Nephron (organoid): ENCODE data around the gene GORASP2.

ENCODE experiments used
- H3K27ac Mint-ChIP-seq, 3 experiments: 2 replicates each; pipeline ENCODE4 v1.8.0; 2020; ENCODE audit warnings: mixed read lengths in 3 of 3, mild to moderate bottlenecking in 2 of 3, moderate library complexity in 1 of 3
- H3K27me3 Mint-ChIP-seq: 2 replicates; pipeline ENCODE4 v1.8.0; 2021; ENCODE audit warnings: low read depth, mild to moderate bottlenecking, moderate library complexity, mixed read lengths
- H3K36me3 Mint-ChIP-seq: 2 replicates; pipeline ENCODE4 v1.8.0; 2020; ENCODE audit warnings: low read depth, mixed read lengths
- H3K4me1 Mint-ChIP-seq: 2 replicates; pipeline ENCODE4 v1.8.0; 2020; ENCODE audit warnings: mixed read lengths
- H3K4me3 Mint-ChIP-seq, 3 experiments: 2 replicates each; pipeline ENCODE4 v1.8.0; 2020; ENCODE audit warnings: mild to moderate bottlenecking in 3 of 3, mixed read lengths in 3 of 3, moderate library complexity in 2 of 3
- H3K9me3 Mint-ChIP-seq: 2 replicates; pipeline ENCODE4 v1.8.0; 2020; ENCODE audit warnings: mixed read lengths
- CTCF ChIP-seq, 3 experiments: fragments of 200-600 bp; sonication (generic); IDR thresholded peaks; one replicate each; pipeline ENCODE4 v1.5.0; 2021; ENCODE audit warnings: antibody characterized with exemption in 3 of 3; ENCODE audit not compliant: unreplicated experiment in 3 of 3

The GORASP2 gene

GRCh38 chr2:170969030-170969429 is 40.0 kb downstream of the GORASP2 start:
- H3K36me3 Mint-ChIP-seq: peaks cover 40% of the 10 kb centered on the region
- H3K4me1 Mint-ChIP-seq: peaks cover 17% of the 10 kb centered on the region
- TF ChIP-seq CTCF (IDR thresholded peaks at IDR 0.05; ENCODE audit: unreplicated experiment in 3 of 3): no peak
- H3K4me3 Mint-ChIP-seq: no peak overlapping the region
- no peaks in the 10 kb centered on the region for H3K9me3 Mint-ChIP-seq
- no peak overlapping the region for H3K27ac Mint-ChIP-seq
- no peaks in the 10 kb centered on the region for H3K27me3 Mint-ChIP-seq

- peaks cover 20% of the 10 kb centered on the region for H3K4me1 Mint-ChIP-seq
- no peak overlapping the region for H3K27ac Mint-ChIP-seq
- TF ChIP-seq CTCF (IDR thresholded peaks at IDR 0.05; ENCODE audit: unreplicated experiment in 3 of 3): no peak
- no peaks in the 10 kb centered on the region for H3K9me3 Mint-ChIP-seq
- H3K36me3 Mint-ChIP-seq: peaks cover 34% of the 10 kb centered on the region
- H3K27me3 Mint-ChIP-seq: no peaks in the 10 kb centered on the region
- H3K4me3 Mint-ChIP-seq: no peak overlapping the region
These were observed 40.9 kb downstream of the GORASP2 start for GRCh38 chr2:170969872-170970496.

- no peak for TF ChIP-seq CTCF (IDR thresholded peaks at IDR 0.05; ENCODE audit: unreplicated experiment in 3 of 3)
These were observed 42.0 kb downstream of the GORASP2 start for GRCh38 chr2:170971071-170971470.

DNA sequence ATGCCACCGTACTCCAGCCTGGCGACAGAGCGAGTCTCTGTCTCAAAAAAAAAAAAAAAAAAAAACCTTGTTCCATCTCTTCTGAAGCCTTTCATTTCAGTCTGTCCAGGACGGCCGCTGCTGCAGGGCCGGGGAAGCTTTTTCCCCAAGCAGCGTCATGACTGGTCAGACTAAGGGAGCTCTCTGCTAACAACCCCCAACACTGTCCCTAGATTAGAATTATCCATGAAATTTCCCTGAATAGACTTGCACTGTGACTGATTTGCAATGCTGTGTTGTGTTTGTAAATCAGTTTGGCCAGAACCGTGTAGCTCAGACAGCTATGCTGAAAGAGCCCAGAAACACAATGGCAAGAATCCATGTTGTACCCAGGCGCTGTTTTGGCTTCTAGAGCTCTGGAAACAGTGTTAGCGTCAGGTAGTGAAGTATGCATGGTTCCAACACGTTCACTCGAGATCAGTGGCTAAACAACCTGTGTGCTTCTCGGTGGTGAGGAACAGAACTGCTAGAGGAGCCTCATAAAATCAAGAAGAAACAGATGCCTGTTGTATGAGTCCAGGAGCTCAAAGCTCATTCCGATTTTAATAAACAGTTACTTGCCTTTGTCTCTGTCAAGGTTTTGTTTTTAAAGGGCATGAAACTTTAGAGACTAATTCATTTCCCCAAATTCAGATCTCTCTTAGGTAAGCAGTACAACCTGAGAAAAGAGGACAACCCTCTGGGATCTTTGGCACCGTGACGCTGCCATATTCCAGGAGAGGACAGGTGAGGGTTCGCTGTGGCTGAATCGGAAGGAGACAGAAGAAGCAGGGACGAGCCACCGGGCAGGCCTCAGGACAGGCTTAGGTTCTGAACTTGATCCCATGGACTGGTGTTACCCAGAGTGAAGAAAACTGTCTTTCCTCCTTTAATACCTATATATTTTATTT is 43.5 kb downstream of the GORASP2 start:
- Mint-ChIP-seq H3K36me3 (peaks cover 10% of the 10 kb centered on the region), H3K4me1 (peaks cover 14% of the 10 kb centered on the region), H3K9me3 (no peaks in the 10 kb centered on the region), H3K4me3 (peak overlapping the region; percentile 75 to 84 (median 83)), H3K27ac (peak overlapping the region; percentile 16 to 79 (median 53)), H3K27me3 (no peaks in the 10 kb centered on the region)
- no peak for TF ChIP-seq CTCF (IDR thresholded peaks at IDR 0.05; ENCODE audit: unreplicated experiment in 3 of 3)

More at GRCh38 chr2:170971071-170971470, 42.0 kb downstream of the GORASP2 start:
- Mint-ChIP-seq H3K4me1 (peaks cover 14% of the 10 kb centered on the region), H3K36me3 (peaks cover 23% of the 10 kb centered on the region), H3K4me3 (no peak overlapping the region), H3K27me3 (no peaks in the 10 kb centered on the region), H3K9me3 (no peaks in the 10 kb centered on the region), H3K27ac (no peak overlapping the region)

- H3K4me3 Mint-ChIP-seq: peak overlapping the region; percentile 75 to 84 (median 83)
- peak overlapping the region; percentile 16 to 79 (median 53) for H3K27ac Mint-ChIP-seq
- peaks cover 4% of the 10 kb centered on the region for H3K36me3 Mint-ChIP-seq
- H3K9me3 Mint-ChIP-seq: no peaks in the 10 kb centered on the region
- H3K4me1 Mint-ChIP-seq: peaks cover 14% of the 10 kb centered on the region
- TF ChIP-seq CTCF (IDR thresholded peaks at IDR 0.05; ENCODE audit: unreplicated experiment in 3 of 3): no peak
- no peaks in the 10 kb centered on the region for H3K27me3 Mint-ChIP-seq
These were observed 44.1 kb downstream of the GORASP2 start for GRCh38 chr2:170973225-170973491.
